Cardiac fibroblast (primary cell): Measurements from ENCODE around the gene BMP3.
A peak's percentile ranks its signal among the peaks of the same experiment; 100 is the strongest.

Source experiments
- DNase-seq, 2 donors: peaks; one replicate each; pipeline versions ENCODE4 v3.0.0 to v3.0.0-alpha.2; 2010; ENCODE audit warnings: low read depth in 2 of 2
- H3K4me3 ChIP-seq, 2 donors: replicated peaks in 1 of 2; 1 replicate in 1 of 2; 2 replicates in 1 of 2; pipeline ENCODE4 v1.5.1; 2011; ENCODE audit warnings: low read depth in 2 of 2, low read length in 2 of 2, mild to moderate bottlenecking in 2 of 2, moderate library complexity in 1 of 2
- TF ChIP-seq, protein P1 (sequence below): IDR thresholded peaks from one replicate; pipeline ENCODE4 v1.5.1; 2011; ENCODE audit warnings: low read depth, mild to moderate bottlenecking, low read length, inconsistent platforms

Gene BMP3

DNA sequence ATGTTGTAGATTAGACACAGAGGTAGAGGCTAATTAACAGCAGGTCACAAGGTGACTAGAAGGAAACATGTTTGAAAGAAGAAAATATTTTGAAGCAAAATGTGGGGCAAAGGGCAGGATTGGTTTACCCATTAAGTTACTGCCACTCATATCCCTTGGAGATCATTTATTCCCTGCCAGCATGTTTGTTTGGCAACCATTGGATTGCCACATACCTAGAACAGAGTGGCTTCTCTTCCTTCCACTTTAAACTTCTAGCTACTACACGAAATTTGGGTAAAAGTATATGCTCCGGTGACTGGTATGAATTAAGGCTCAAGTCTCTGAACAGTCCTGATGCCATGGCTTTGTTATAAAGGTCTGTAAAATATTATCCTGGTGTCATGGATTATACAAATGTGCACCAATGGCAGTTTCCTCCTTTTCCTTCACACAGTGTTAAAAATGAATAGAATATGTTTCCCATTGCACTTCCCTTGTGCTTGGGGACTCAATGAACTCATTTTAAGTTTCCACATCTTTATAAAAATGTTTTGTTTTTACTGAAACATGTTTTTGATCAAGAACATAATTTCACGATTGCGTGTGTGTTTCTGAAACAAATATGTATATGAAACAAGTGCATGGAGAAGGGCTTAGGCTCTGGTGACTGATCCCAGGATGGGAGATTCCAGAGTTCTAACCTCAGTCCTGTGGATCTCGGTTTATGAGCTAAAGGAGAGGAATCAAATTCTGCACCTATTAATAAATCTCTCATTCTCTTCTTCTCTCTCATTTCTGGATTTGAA is 12.3 kb downstream of the BMP3 start:
- no peak overlapping the region for H3K4me3 ChIP-seq
- TF ChIP-seq, protein P1, sequence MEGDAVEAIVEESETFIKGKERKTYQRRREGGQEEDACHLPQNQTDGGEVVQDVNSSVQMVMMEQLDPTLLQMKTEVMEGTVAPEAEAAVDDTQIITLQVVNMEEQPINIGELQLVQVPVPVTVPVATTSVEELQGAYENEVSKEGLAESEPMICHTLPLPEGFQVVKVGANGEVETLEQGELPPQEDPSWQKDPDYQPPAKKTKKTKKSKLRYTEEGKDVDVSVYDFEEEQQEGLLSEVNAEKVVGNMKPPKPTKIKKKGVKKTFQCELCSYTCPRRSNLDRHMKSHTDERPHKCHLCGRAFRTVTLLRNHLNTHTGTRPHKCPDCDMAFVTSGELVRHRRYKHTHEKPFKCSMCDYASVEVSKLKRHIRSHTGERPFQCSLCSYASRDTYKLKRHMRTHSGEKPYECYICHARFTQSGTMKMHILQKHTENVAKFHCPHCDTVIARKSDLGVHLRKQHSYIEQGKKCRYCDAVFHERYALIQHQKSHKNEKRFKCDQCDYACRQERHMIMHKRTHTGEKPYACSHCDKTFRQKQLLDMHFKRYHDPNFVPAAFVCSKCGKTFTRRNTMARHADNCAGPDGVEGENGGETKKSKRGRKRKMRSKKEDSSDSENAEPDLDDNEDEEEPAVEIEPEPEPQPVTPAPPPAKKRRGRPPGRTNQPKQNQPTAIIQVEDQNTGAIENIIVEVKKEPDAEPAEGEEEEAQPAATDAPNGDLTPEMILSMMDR = no peak
- DNase-seq = no peak

DNA sequence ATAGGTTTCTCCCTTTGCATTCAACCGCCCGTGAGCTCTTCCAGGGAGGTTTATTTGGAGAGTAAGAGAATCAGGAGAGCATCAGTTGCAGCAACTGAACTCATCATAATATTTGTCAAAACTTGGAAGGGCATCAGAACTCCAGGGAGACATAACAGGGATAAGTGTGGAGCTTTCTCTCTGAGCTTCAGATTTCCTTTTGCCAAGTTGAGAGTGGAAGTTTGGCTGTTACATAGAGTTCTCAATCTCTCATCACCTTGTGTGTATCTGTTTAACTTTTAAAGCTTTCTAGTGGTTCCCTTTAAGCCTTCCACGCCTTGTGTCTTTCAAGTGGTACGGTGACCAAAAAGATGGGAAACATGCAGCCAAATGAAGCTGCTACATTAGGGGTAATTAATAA is 18.8 kb downstream of the BMP3 start:
- no peak for DNase-seq
- no peak overlapping the region for H3K4me3 ChIP-seq
- TF ChIP-seq, protein P1 = no peak

DNA sequence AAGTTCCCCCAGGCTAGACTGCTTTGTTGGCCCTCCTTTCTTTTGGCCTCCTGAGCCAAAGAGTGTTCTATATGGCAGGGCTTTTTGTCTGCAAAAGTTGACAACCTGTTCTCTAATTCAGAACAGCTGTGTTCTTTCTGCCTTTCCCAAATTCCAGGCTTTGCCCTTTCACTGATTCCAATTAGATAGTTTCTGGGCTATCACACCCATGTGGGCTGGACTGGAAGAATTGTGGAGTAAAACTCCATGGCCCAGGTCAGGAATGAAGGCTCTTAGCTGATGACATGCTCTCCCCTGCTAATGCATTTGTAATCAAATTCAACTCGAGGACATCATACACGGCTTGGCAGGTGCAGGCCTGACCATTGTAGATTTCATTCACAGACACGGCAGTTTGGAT is 19.4 kb downstream of the BMP3 start:
- no peak overlapping the region for H3K4me3 ChIP-seq
- TF ChIP-seq, protein P1 = no peak
- DNase-seq = no peak

DNA sequence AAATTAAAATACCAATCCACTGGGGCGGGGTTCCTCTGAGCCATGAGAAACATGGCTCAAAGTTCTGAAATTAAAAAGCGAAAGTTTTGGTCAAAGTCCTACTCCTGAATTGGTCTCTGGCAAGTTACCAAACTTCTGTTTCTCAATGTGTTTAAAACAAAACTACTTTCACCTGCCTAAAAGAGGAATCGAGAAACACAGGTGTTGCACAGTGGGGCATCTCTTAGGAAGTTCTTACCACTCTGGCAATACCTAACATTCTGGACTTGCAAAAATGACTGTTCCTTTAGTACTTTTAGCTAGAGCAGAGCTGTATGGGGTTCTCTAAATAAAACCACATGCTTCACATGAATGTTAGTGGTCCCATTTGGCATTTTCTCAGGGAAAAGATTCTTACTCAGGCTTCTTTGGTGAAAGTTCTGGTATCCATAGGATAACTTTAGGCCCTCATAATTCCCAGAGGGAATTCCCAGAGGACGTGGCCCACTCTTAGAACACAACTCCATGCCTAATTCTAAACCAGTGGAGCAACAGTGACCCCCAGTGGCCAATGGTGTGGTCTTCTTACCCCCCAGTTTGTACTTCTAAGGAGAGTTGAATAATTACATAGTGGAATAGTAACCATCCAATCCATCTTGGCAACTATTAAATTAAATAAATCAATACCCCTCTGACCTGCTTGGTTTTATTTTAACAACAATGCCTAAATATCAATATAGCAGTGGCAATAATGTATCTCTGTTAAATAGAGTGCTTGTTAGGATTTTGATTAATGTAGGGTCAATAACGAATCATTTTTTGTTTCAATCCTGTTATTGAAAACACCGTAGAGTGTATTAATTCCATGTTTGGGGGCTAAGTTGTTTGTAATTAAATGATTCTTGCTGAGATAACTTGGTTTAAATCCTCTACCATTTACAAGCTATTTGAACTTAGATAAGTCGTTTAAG is 21.9 kb downstream of the BMP3 start:
- DNase-seq = peak; percentile 66 to 69
- TF ChIP-seq, protein P1 = peak; percentile 69
- H3K4me3 ChIP-seq = no peak overlapping the region

DNA sequence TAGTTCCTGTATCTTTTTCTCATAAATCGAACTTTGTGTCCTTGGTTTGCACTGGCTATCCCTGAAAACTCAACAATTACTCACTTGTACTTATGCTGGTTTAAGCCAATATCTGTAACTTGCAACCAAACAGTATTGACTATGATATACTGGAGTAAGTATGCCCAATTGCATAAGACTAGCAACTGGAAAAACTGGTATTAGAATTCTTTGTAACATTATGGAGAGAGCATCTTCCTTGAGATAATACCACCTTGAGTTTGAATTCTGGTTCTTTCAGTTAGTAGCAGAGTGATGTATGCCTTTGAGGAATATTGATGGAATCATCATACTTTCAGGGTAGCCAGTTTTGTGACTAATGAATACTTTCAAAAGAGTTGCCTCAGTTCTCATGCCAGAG is 28.1 kb downstream of the BMP3 start:
- no peak for DNase-seq
- no peak overlapping the region for H3K4me3 ChIP-seq
- TF ChIP-seq, protein P1 = no peak

DNA sequence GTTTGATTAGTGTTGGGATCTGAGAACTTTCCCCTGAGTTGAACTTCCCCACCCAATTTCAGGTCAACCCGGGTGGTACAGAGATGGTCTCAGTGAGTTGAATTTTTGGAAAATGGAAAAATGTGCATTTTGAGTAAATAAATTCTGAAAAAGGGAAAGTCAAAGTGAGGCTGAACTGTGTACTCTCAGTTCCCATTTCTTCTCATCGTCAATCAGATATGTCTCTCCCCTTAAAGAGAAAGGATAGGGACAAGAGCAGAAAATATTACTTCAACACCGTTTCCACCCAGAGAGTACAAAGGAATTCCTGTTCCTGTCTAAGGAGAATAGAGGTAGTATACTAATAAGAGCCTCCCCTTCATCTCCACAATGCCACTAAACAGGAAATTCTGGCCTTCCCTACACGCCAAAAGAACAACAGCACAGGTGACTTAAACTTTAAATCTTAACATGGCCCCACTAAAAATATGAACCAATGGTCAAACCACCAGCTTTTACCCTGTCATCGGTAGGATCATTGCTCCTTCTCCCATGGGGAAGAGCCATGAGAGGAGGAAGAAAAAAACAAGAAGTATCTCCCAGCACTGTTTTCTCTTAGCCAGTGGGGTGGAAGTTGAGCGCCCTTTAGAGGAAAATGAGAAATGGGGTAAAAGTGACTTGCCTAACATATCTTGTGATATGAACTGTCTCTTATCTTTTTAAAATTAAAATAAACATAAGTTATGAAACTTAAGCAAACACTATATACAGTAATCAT is 30.3 kb downstream of the BMP3 start:
- no peak for DNase-seq
- no peak overlapping the region for H3K4me3 ChIP-seq
- TF ChIP-seq, protein P1 = no peak
